ENCODE data around the gene ASB13. TPM values are rescaled to one million over a fixed set of nuclear protein-coding genes. Genes with fewer than 3 reads are reported as not detected.

The ASB13 gene
- total RNA-seq, 3 donors from 2014 or later (not counting 1 experiment from before 2014, with no cell fraction given) = 0.99 to 2.4 (median 1.4) TPM

DNA sequence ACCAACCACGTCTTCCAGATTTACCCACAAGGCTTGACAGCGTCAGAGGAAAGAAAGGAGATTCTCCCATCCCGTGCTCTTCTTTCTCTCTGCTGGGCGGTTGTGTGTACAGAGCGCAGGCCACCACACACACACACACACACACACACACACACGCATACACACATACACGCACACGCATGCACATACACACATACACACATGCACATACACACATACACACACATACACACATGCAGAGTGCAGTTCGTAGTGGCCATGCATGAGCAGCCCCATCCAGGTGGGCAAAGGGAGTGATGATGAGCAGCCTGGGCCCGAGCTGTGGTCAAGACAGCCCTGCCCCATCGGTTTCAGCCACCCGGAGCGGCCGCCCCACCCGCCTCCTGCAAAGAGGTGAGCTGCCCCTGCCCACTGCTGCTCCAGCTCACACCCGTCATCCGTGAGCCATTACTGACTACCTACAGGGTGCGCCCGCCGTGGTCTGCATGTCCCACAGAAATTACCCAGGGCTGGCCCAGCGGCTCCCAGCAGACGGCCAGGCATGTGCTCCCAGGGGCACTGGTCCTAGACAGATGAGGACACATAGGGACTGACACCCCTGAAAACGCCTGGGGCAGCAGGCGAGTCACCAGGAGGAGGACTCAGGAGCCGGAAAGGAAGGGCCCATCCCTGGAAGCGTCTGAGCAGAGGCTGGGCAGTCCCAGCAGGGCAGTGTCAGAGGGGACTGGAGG, 69.6 kb downstream of the ASB13 start:
- ATAC-seq = no peak
- H3K27ac Mint-ChIP-seq = no peak overlapping the region
- WGBS (ENCODE audit: insufficient coverage) = 88% methylated on average over 26 of the region's 26 CpGs
- intact Hi-C loops (cut with micrococcal nuclease) = no loop called here
- DNase-seq = no peak
- no peaks in the 10 kb centered on the region for H3K4me1 Mint-ChIP-seq
- H3K4me1 ChIP-seq (ENCODE audit: control insufficient read depth, insufficient read depth, low read length) = peaks cover 3% of the 10 kb centered on the region
- no peaks in the 10 kb centered on the region for H3K27me3 ChIP-seq (ENCODE audit: control insufficient read depth, insufficient read depth, low read length)
- no peak overlapping the region for H3K4me3 ChIP-seq (ENCODE audit: low read length)
- no peak for TF ChIP-seq CTCF (IDR thresholded peaks at IDR 0.05)
- H3K4me3 Mint-ChIP-seq = no peak overlapping the region
- H3K27ac ChIP-seq (ENCODE audit: low read length) = no peak overlapping the region
- no peaks in the 10 kb centered on the region for H3K36me3 Mint-ChIP-seq
- H3K27me3 Mint-ChIP-seq (ENCODE audit: low read depth in 2 of 2) = peaks cover 7 to 17% of the 10 kb centered on the region in 2 donors
- H3K36me3 ChIP-seq (ENCODE audit: control insufficient read depth, insufficient read depth, low read length) = no peaks in the 10 kb centered on the region
- H3K9me3 ChIP-seq (ENCODE audit: control insufficient read depth, insufficient read depth, low read length) = no peaks in the 10 kb centered on the region
- no peaks in the 10 kb centered on the region for H3K9me3 Mint-ChIP-seq

DNA sequence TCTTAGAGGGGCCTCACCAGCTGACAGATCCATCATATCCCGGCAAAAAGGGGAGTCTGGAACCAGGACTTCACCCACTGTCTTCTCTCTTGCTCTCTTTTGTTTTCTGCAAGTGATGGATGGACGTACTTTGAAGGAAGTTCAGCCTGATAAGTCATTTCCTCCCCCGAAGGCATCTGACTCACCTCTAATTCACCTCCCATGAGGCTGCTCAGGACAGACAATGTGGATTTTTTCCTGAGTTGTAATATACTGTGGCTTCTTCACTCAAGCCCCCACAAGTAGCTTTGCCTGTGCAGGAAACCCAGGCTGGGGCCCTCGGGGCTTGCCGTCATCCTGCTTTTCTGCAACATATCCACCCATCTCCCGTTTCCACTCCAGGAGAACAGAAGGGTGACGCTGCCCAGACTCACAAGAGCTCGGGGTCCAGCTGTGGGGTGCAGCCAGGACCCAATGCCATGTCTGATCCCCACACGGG, 70.4 kb downstream of the ASB13 start:
- Mint-ChIP-seq H3K4me1 (no peaks in the 10 kb centered on the region), H3K36me3 (no peaks in the 10 kb centered on the region), H3K27me3 (ENCODE audit: low read depth in 2 of 2) (peaks cover 7 to 19% of the 10 kb centered on the region in 2 donors), H3K4me3 (no peak overlapping the region), H3K9me3 (no peaks in the 10 kb centered on the region), H3K27ac (no peak overlapping the region)
- Histone ChIP-seq H3K4me1 (ENCODE audit: control insufficient read depth, insufficient read depth, low read length) (no peaks in the 10 kb centered on the region), H3K9me3 (ENCODE audit: control insufficient read depth, insufficient read depth, low read length) (no peaks in the 10 kb centered on the region), H3K36me3 (ENCODE audit: control insufficient read depth, insufficient read depth, low read length) (no peaks in the 10 kb centered on the region), H3K27ac (ENCODE audit: low read length) (no peak overlapping the region), H3K4me3 (ENCODE audit: low read length) (no peak overlapping the region), H3K27me3 (ENCODE audit: control insufficient read depth, insufficient read depth, low read length) (no peaks in the 10 kb centered on the region)
- no peak for ATAC-seq
- intact Hi-C loops (cut with micrococcal nuclease) = no loop called here
- 58% methylated on average over 8 of the region's 9 CpGs for WGBS (ENCODE audit: insufficient coverage)
- no peak for DNase-seq
- TF ChIP-seq CTCF (IDR thresholded peaks at IDR 0.05) = no peak

DNA sequence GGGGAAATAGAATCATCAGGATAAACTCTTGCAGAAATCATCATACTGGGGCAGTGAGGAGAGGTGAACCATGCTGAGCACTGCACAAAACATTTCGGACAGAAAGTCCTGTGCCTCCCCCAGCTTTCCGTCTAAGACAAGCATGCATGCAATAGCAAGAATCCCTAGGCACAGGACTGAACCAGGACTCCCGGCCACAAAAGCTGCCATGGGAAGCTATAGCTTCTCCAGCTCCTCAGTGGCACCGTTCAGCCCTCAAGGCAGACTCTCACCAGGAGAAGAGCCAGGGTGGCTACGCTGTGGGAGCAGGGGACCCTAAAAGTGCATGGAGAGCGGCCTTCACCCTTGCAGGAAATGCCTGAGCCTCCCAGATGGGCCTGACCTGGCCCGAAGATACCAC, 70.8 kb downstream of the ASB13 start:
- H3K4me3 ChIP-seq (ENCODE audit: low read length) = no peak overlapping the region
- TF ChIP-seq CTCF (IDR thresholded peaks at IDR 0.05) = no peak
- H3K4me1 Mint-ChIP-seq = no peaks in the 10 kb centered on the region
- intact Hi-C loops (cut with micrococcal nuclease) = no loop called here
- no peaks in the 10 kb centered on the region for H3K4me1 ChIP-seq (ENCODE audit: control insufficient read depth, insufficient read depth, low read length)
- no peak for ATAC-seq
- no peaks in the 10 kb centered on the region for H3K36me3 ChIP-seq (ENCODE audit: control insufficient read depth, insufficient read depth, low read length)
- no peak for DNase-seq
- H3K4me3 Mint-ChIP-seq = no peak overlapping the region
- peaks cover 7 to 21% of the 10 kb centered on the region in 2 donors for H3K27me3 Mint-ChIP-seq (ENCODE audit: low read depth in 2 of 2)
- no peaks in the 10 kb centered on the region for H3K9me3 ChIP-seq (ENCODE audit: control insufficient read depth, insufficient read depth, low read length)
- no peaks in the 10 kb centered on the region for H3K27me3 ChIP-seq (ENCODE audit: control insufficient read depth, insufficient read depth, low read length)
- no peaks in the 10 kb centered on the region for H3K9me3 Mint-ChIP-seq
- no peaks in the 10 kb centered on the region for H3K36me3 Mint-ChIP-seq
- H3K27ac ChIP-seq (ENCODE audit: low read length) = no peak overlapping the region
- H3K27ac Mint-ChIP-seq = no peak overlapping the region
- 75% methylated on average over 7 of the region's 7 CpGs for WGBS (ENCODE audit: insufficient coverage)

- H3K4me1 Mint-ChIP-seq = no peaks in the 10 kb centered on the region
- no peak for DNase-seq
- intact Hi-C loops (cut with micrococcal nuclease) = no loop called here
- H3K27ac ChIP-seq (ENCODE audit: low read length) = no peak overlapping the region
- no peaks in the 10 kb centered on the region for H3K36me3 Mint-ChIP-seq
- TF ChIP-seq CTCF (IDR thresholded peaks at IDR 0.05) = no peak
- H3K4me1 ChIP-seq (ENCODE audit: control insufficient read depth, insufficient read depth, low read length) = no peaks in the 10 kb centered on the region
- H3K27me3 Mint-ChIP-seq (ENCODE audit: low read depth in 2 of 2) = peaks cover 7 to 21% of the 10 kb centered on the region in 2 donors
- no peaks in the 10 kb centered on the region for H3K9me3 ChIP-seq (ENCODE audit: control insufficient read depth, insufficient read depth, low read length)
- H3K27ac Mint-ChIP-seq = no peak overlapping the region
- no peak overlapping the region for H3K4me3 Mint-ChIP-seq
- ATAC-seq = no peak
- no peaks in the 10 kb centered on the region for H3K27me3 ChIP-seq (ENCODE audit: control insufficient read depth, insufficient read depth, low read length)
- H3K9me3 Mint-ChIP-seq = no peaks in the 10 kb centered on the region
- no peaks in the 10 kb centered on the region for H3K36me3 ChIP-seq (ENCODE audit: control insufficient read depth, insufficient read depth, low read length)
- 72% methylated on average over 4 of the region's 5 CpGs for WGBS (ENCODE audit: insufficient coverage)
- no peak overlapping the region for H3K4me3 ChIP-seq (ENCODE audit: low read length)
These were observed 71.3 kb downstream of the ASB13 start for GRCh38 chr10:5595095-5595494.

Measured in natural killer cell (primary cell).